Measurements from ENCODE around the gene RPS10. TPM values are rescaled to one million over a fixed set of nuclear protein-coding genes. Genes with fewer than 3 reads are reported as not detected.
"Not testable (repeated sequence)": the region's sequence is repeated elsewhere in the genome, so short reads cannot be mapped to it uniquely, and the experiment has no call there.

The RPS10 gene
- total RNA-seq, 1 donor from 2014 or later = 956 TPM

DNA sequence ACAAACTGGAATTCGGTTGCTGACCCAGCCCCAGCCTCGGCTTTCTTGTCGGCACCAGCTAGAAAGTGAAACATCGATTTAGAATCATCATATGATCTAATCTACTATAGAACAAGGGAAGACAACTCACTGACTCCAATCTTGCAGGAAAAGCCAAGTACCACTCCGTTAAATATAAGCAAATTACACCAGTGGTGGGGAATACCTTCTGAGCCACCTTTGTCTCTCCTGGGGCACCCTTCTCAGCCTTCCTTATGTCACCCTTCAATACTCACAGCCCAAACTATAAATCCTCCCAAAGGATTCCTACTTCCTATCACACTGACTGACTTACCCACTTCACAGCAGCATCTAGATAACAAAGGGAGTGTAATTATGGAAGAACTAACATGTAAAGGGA, 7.5 kb downstream of the RPS10 start:
- intact Hi-C loops (cut with DNase I) = no loop called here
- Histone ChIP-seq H3K27ac (no peak overlapping the region), H3K36me3 (peaks cover 77% of the 10 kb centered on the region), H3K9me3 (no peaks in the 10 kb centered on the region), H3K4me3 (no peak overlapping the region), H3K4me1 (peaks cover 10% of the 10 kb centered on the region), H3K27me3 (ENCODE audit: low read depth) (no peaks in the 10 kb centered on the region)
- TF ChIP-seq CTCF (IDR thresholded peaks at IDR 0.05) = no peak
- ATAC-seq = no peak
- DNase-seq = no peak

DNA sequence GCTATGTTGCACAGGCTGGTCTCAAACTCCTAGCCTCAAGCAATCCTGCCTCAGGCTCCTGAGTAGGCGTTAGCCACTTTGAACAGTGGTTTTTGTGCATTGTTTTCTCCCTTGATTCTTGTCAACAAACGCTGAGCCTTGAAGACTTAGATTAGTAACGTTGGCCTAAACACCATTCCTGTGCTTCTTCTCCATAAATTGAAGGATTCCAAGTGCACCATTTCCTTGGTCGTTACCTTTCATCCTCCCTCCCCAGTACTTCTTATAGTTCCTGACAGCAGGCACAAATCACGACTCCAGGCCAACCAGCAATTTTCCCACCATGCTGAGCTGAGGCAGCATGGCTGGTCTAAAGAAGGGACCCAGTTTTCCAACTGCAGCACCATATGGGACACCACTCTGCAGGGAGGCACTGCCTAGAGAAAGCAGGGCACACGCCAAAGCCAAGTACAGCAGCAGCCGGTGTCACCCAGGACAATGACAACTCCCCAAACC, 8.9 kb downstream of the RPS10 start:
- Histone ChIP-seq H3K4me1 (peaks cover 9% of the 10 kb centered on the region), H3K4me3 (no peak overlapping the region), H3K27ac (no peak overlapping the region), H3K9me3 (no peaks in the 10 kb centered on the region), H3K36me3 (peaks cover 62% of the 10 kb centered on the region), H3K27me3 (ENCODE audit: low read depth) (no peaks in the 10 kb centered on the region)
- ATAC-seq (no peak), DNase-seq (no peak)
- no peak for TF ChIP-seq CTCF (IDR thresholded peaks at IDR 0.05)
- intact Hi-C loops (cut with DNase I) = no loop called here

DNA sequence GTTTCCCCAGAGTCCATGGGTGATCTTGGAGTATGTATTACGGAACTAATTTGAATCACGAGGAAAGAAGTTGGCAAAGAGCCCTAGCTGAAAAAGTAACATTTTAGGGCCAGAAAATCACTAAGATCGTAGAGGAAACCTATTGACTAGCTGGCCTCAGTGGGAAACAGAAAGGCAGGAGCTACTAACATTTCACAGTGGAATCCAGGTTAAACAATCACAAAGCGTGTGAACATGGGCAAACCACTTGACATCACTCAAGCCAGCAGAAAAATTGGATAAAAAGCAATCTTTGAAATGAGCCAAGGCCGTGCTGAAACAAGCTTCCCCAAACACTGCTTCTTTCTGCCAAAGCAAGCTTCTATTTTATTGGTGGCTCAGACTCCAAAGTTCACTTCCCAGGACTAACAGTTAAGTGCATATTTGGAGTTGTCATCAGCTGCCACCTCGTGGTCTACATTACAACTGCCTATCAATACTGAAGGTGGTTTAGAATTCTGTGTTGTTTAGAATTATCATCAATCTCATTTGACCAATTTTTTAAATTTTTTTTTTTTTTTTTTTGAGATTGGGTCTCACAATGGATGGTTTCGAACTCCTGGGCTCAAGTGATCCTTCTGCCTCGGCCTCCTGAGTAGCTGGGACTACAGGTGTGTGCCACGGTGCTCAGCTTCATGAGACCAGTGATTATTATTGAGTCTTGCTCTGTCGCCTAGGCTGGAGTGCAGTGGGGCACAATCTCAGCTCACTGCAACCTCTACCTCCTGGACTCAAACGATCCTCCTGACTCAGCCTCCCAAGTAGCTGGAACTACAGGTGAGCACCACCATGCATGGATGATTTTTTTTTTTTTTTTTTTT, 10.6 kb downstream of the RPS10 start:
- H3K4me3 ChIP-seq = no peak overlapping the region
- H3K9me3 ChIP-seq = no peaks in the 10 kb centered on the region
- H3K36me3 ChIP-seq = peaks cover 45% of the 10 kb centered on the region
- ATAC-seq = peak; percentile 90 to 93
- DNase-seq = no peak
- intact Hi-C loops (cut with DNase I) = no loop called here
- H3K4me1 ChIP-seq = peaks cover 9% of the 10 kb centered on the region
- H3K27me3 ChIP-seq (ENCODE audit: low read depth) = no peaks in the 10 kb centered on the region
- H3K27ac ChIP-seq = peak overlapping the region; percentile 47
- TF ChIP-seq CTCF (IDR thresholded peaks at IDR 0.05) = peak; percentile 74

DNA sequence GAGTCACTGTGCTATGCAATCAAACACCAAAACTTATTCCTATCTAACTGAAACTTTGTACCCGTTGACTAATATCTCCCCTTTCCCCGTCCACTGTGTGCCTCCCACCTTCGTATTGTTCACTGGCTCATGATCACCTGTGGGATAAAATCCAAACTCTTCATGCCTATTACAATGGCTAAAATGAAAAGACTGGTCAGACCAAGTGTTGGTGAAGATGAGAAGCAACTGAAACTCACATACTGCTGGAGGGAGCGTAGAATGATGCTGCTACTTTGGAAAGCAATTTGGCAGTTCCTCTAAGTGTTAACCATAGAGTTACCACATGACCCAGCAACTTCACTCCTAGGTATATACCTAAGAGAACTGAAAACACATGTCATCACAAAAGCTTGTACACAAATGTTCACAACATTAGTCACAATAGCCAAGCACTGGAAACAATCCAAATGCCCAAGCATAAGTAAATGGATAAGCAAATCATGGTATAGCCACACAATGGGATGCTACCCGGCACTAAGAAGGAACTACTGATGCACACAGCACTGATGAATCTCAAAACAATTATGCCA, 13.1 kb downstream of the RPS10 start:
- H3K9me3 ChIP-seq = no peaks in the 10 kb centered on the region
- TF ChIP-seq CTCF (IDR thresholded peaks at IDR 0.05) = no peak
- peaks cover 9% of the 10 kb centered on the region for H3K4me1 ChIP-seq
- H3K27me3 ChIP-seq (ENCODE audit: low read depth) = no peaks in the 10 kb centered on the region
- intact Hi-C loops (cut with DNase I) = no loop called here
- DNase-seq (no peak), ATAC-seq (no peak)
- H3K36me3 ChIP-seq = peaks cover 20% of the 10 kb centered on the region
- no peak overlapping the region for H3K4me3 ChIP-seq
- no peak overlapping the region for H3K27ac ChIP-seq

DNA sequence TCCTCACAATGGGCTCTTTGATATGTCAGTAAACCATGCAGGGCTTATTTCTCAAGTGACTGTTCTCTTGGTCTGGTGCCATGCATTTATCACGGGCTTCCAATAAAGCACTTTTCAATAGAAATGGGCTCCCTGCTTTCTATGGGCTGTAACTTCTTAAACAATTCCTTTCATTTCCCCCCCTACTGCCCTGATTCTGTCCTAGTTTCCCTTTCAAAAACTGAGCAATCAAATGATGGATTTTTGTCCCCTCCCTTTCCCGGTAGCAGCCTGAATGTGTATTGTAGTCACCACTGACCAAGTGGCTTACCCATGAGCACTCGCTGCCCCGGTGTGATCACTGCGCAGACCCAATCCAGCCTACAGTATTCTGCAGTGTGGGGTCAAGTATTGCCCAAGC, 13.9 kb downstream of the RPS10 start:
- ATAC-seq = no peak
- TF ChIP-seq CTCF (IDR thresholded peaks at IDR 0.05) = no peak
- no peaks in the 10 kb centered on the region for H3K9me3 ChIP-seq
- H3K36me3 ChIP-seq = peaks cover 13% of the 10 kb centered on the region
- intact Hi-C loops (cut with DNase I) = no loop called here
- H3K27ac ChIP-seq = no peak overlapping the region
- H3K4me3 ChIP-seq = no peak overlapping the region
- peaks cover 9% of the 10 kb centered on the region for H3K4me1 ChIP-seq
- no peak for DNase-seq
- H3K27me3 ChIP-seq (ENCODE audit: low read depth) = no peaks in the 10 kb centered on the region

DNA sequence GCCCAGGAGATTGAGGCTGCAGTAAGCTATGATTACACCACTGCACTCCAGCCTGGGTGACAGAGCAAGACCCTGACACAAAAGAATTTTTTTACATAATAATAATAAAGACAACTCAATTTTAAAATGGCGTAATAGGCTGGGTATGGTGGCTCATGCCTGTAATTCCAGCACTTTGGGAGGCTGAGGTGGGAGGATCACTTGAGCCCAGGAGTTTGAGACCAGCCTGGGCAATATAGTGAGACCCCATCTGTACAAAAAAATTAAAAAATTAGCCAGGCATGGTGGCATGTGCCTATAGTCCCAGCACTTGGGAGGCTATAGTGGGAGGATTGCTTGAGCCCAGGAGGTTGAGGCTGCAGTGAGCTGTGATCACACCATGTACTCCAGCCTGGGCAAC, 18.0 kb downstream of the RPS10 start:
- DNase-seq; H3K4me3 ChIP-seq; H3K36me3 ChIP-seq; H3K9me3 ChIP-seq; H3K27me3 ChIP-seq (ENCODE audit: low read depth); H3K4me1 ChIP-seq; intact Hi-C loops (cut with DNase I); ATAC-seq; H3K27ac ChIP-seq: not testable (repeated sequence)
